HepG2 (cell line): Measurements from ENCODE around the gene KIAA1755. TPM values are rescaled to one million over a fixed set of nuclear protein-coding genes. Genes with fewer than 3 reads are reported as not detected.

Source experiments
- ATAC-seq: fragments of 200-7000 bp; cut with Tn5 transposase; 3 replicates; pipeline ENCODE4 v1.9.1; 2020; ENCODE audit warnings: mild to moderate bottlenecking, moderate library complexity
- BruUV-seq: library from RNA; stranded (reverse); fragments of 400-500 nt; replicated peaks from 2 replicates; lab custom pipeline; 2021; lab: Mats Ljungman, UMichigan
- CTCF ChIA-PET: fragments of 300-600 bp; formaldehyde crosslinking; extraction: SDS; loops from one replicate; lab custom pipeline; 2021; ENCODE audit warnings: low total read pairs, inconsistent platforms, low intra/inter-chr PET ratio; lab: Yijun Ruan, JAX
- POLR2A ChIA-PET: fragments of 350-600 bp; sonication (Branson Sonifier 250); formaldehyde crosslinking; loops from one replicate; lab custom pipeline; 2020; ENCODE audit warnings: antibody characterized with exemption, inconsistent platforms; lab: Yijun Ruan, JAX
- DNase-seq: peaks from one replicate; pipeline ENCODE4 v3.0.0-alpha.2; 2015; ENCODE audit warnings: low spot score
- FAIRE-seq: peaks from 3 replicates; lab custom pipeline; 2011; peaks lifted over from hg19 to GRCh38; lab: Jason Lieb, UNC
- H2AFZ ChIP-seq: one replicate; pipeline ENCODE4 v1.6.1; 2011; ENCODE audit warnings: low read length, inconsistent platforms
- H3K27ac ChIP-seq: fragments of 300-600 bp; 3 replicates; pipeline ENCODE4 v1.8.0; 2011; ENCODE audit warnings: mixed run types, mild to moderate bottlenecking, mixed read lengths, low read length, inconsistent platforms; ENCODE audit not compliant: insufficient read depth; ENCODE audit errors: extremely low read length
- H3K27me3 ChIP-seq, 2 experiments: fragments of 200-600 bp in 1 of 2; 2 replicates in 1 of 2; 3 replicates in 1 of 2; pipeline versions ENCODE4 v1.6.0 to v1.8.0; 2011; ENCODE audit warnings: low read length in 2 of 2, mild to moderate bottlenecking in 2 of 2, moderate library complexity in 2 of 2, inconsistent platforms in 1 of 2; ENCODE audit not compliant: insufficient read depth in 2 of 2, control insufficient read depth in 1 of 2
- H3K36me3 ChIP-seq, 2 experiments: fragments of 200-600 bp in 1 of 2; replicated peaks in 1 of 2; 2 replicates in 1 of 2; 3 replicates in 1 of 2; pipeline versions ENCODE4 v1.5.1 to v1.8.0; 2011; ENCODE audit warnings: low read length in 2 of 2, inconsistent platforms in 1 of 2; ENCODE audit not compliant: insufficient read depth in 2 of 2, control insufficient read depth in 1 of 2
- H3K4me1 ChIP-seq: 2 replicates; pipeline ENCODE4 v1.5.1; 2012; ENCODE audit warnings: low read length, inconsistent platforms; ENCODE audit not compliant: insufficient read depth
- H3K4me2 ChIP-seq: 2 replicates; pipeline ENCODE4 v1.6.0; 2011; ENCODE audit warnings: low read depth, low read length, inconsistent platforms
- H3K4me3 ChIP-seq, 3 experiments: fragments of 200-600 bp in 1 of 3; sonication (generic), shearing (Covaris generic) in 1 of 3; replicated peaks in 1 of 3; 2 replicates each; pipeline ENCODE4 v1.5.1; 2011 to 2016; ENCODE audit warnings: low read length in 3 of 3, inconsistent platforms in 2 of 3, low read depth in 2 of 3, mild to moderate bottlenecking in 2 of 3, control low read depth in 1 of 3, mixed read lengths in 1 of 3; ENCODE audit not compliant: insufficient read depth in 1 of 3
- H3K79me2 ChIP-seq: one replicate; pipeline ENCODE4 v1.6.1; 2011; ENCODE audit warnings: low read length, inconsistent platforms; ENCODE audit not compliant: insufficient read depth
- H3K9ac ChIP-seq: 2 replicates; pipeline ENCODE4 v1.6.0; 2011; ENCODE audit warnings: mild to moderate bottlenecking, low read depth, low read length, inconsistent platforms; ENCODE audit not compliant: insufficient read depth
- H3K9me3 ChIP-seq: 2 replicates; pipeline ENCODE4 v1.5.1; 2012; ENCODE audit warnings: mild to moderate bottlenecking, low read length
- H4K20me1 ChIP-seq: 2 replicates; pipeline ENCODE4 v1.6.0; 2011; ENCODE audit warnings: inconsistent platforms, mild to moderate bottlenecking, low read length, moderate library complexity; ENCODE audit not compliant: insufficient read depth
- MAFG ChIP-seq: sonication (generic); formaldehyde crosslinking; IDR thresholded peaks from 2 replicates; pipeline ENCODE4 v1.5.1; 2020; ENCODE audit warnings: mild to moderate bottlenecking, missing genetic modification reagents
- SP2 ChIP-seq: sonication (generic); formaldehyde crosslinking; IDR thresholded peaks from 2 replicates; pipeline ENCODE4 v1.5.1; 2020; ENCODE audit warnings: mild to moderate bottlenecking, missing genetic modification reagents
- XBP1 ChIP-seq: sonication (generic); formaldehyde crosslinking; IDR thresholded peaks from 2 replicates; pipeline ENCODE4 v1.5.0; 2020; ENCODE audit warnings: missing genetic modification reagents
- ZNF687 ChIP-seq: sonication (generic); formaldehyde crosslinking; IDR thresholded peaks from 2 replicates; pipeline ENCODE4 v1.5.1; 2020; ENCODE audit warnings: mild to moderate bottlenecking, missing genetic modification reagents, moderate library complexity
- WGBS: methylation state at CpG from one replicate; pipeline ENCODE4 v1.1.6; 2017; ENCODE audit warnings: low lambda C conversion rate; 5-methylcytosine and 5-hydroxymethylcytosine counted together
- in situ Hi-C: cut with HindIII; loops from 2 replicates; pipeline ENCODE4 v1.10.0; 2017; ENCODE audit warnings: low pct_unique_long_range_greater_than_20kb; ENCODE audit not compliant: extremely low pct_ligation_motif_present
- intact Hi-C: fragments of 100-400 bp; cut with micrococcal nuclease; formaldehyde crosslinking; loops from one replicate; pipeline ENCODE4 v1.10.0; 2022; ENCODE audit not compliant: unreplicated experiment
- polyA plus RNA-seq, 8 experiments: library from polyadenylated mRNA; depleted of rRNA in 3 of 8; stranded (reverse) in 7 of 8; unstranded in 1 of 8; fragments of >200 nt; fragmentation: Illumina TruSeq in 4 of 8; extraction: Trizol in 4 of 8; gene quantifications; 2 replicates each; pipeline versions ENCODE4 v1.2.1 to v1.2.3, GENCODE V29; 2011 to 2016; ENCODE audit warnings: low read depth in 4 of 8, missing spikeins in 1 of 8, mixed read lengths in 1 of 8; ENCODE audit not compliant: insufficient read depth in 1 of 8
- total RNA-seq, 5 experiments: library from RNA; depleted of rRNA; stranded (reverse); fragments of >200 nt; fragmentation: Illumina TruSeq; extraction: Trizol; gene quantifications; 2 replicates each; pipeline ENCODE4 v1.2.3, GENCODE V29; 2016; ENCODE audit warnings: low read depth in 1 of 5

KIAA1755 gene
- total and polyA plus RNA-seq, 2 of the 13 experiments (the other 11 are each of a cell fraction or from before 2014, with no cell fraction given), result 0.04 TPM; not detected in 1

GRCh38 chr20:38161412-38161774 lies 99.1 kb downstream of the KIAA1755 start:
- Histone ChIP-seq H3K79me2 (no peaks in the 10 kb centered on the region), H3K27ac (no peak overlapping the region)
- CTCF ChIA-PET, result no interaction called here

More at GRCh38 chr20:38161412-38161774, 99.1 kb downstream of the KIAA1755 start:
- Histone ChIP-seq H3K4me1 (peaks cover 55% of the 10 kb centered on the region), H3K36me3 (peaks cover 1 to 6% of the 10 kb centered on the region in 2 experiments; a peak in 3 of 5 replicates)
- POLR2A ChIA-PET, result interaction anchor here (2.0 to 3.9 kb wide), 2 partner anchors 17 to 18 kb away, joined by 8 to 37 read pairs; no protein-coding TSS in a partner anchor
- 0 out of 2 replicates have a peak, but pooled peaks have one; percentile 31 for TF ChIP-seq SP2 (CRISPR knock-in tag)
- TF ChIP-seq ZNF687, result peak; percentile 30
- TF ChIP-seq XBP1 (CRISPR knock-in tag), result no peak
- 0 out of 2 replicates have a peak, but pooled peaks have one; percentile 18 for TF ChIP-seq MAFG (CRISPR knock-in tag)
- TF ChIP-seq, all 625 proteins: peak for 3
- H3K27me3 ChIP-seq, result no peaks in the 10 kb centered on the region
- H2AFZ ChIP-seq, result no peak overlapping the region
- no peaks in the 10 kb centered on the region for H4K20me1 ChIP-seq
- 97% methylated on average over 14 of the region's 14 CpGs for WGBS
- no peak overlapping the region for H3K4me2 ChIP-seq
- BruUV-seq, result no TSS peak
- no peaks in the 10 kb centered on the region for H3K9me3 ChIP-seq
- H3K9ac ChIP-seq, result no peak overlapping the region
- no peak for ATAC-seq
- intact Hi-C loops (no loop called here), in situ Hi-C loops (no loop called here)
- FAIRE-seq, result no peak
- H3K4me3 ChIP-seq, result no peak overlapping the region
- no peak for DNase-seq

Other genes starting within 250 kb of the KIAA1755 start
- gene TTI1, start 227.3 kb downstream of the KIAA1755 start, total RNA-seq (2016; rRNA removed; fragmentation: Illumina TruSeq; extraction: Trizol), result 39.8 and 51.7 TPM in 2 replicates
- gene TTI1, start 227.3 kb downstream of the KIAA1755 start, polyA plus RNA-seq (2011; rRNA removed), result 21.5 and 22.9 TPM in 2 replicates
- 41.5 and 45.6 TPM in 2 replicates for gene RPRD1B, start 227.0 kb downstream of the KIAA1755 start, total RNA-seq (2016; rRNA removed; fragmentation: Illumina TruSeq; extraction: Trizol)
- gene RPRD1B, start 227.0 kb downstream of the KIAA1755 start, polyA plus RNA-seq (2011; rRNA removed), result 29.7 and 31.1 TPM in 2 replicates
- gene TGM2, start 95.5 kb downstream of the KIAA1755 start, total RNA-seq (2016; rRNA removed; fragmentation: Illumina TruSeq; extraction: Trizol), result 4.2 and 4.5 TPM in 2 replicates
- 46.4 and 52.3 TPM in 2 replicates for gene TGM2, start 95.5 kb downstream of the KIAA1755 start, polyA plus RNA-seq (2011; rRNA removed)
- not detected in 2 replicates for gene BPI, start 43.4 kb upstream of the KIAA1755 start, total RNA-seq (2016; rRNA removed; fragmentation: Illumina TruSeq; extraction: Trizol)
- not detected in 2 replicates for gene BPI, start 43.4 kb upstream of the KIAA1755 start, polyA plus RNA-seq (2011; rRNA removed)
- 0.20 TPM in 1 of 2 replicates, not detected in the other for gene LBP, start 85.7 kb upstream of the KIAA1755 start, total RNA-seq (2016; rRNA removed; fragmentation: Illumina TruSeq; extraction: Trizol)
- gene LBP, start 85.7 kb upstream of the KIAA1755 start, polyA plus RNA-seq (2011; rRNA removed), result 0.07 and 0.26 TPM in 2 replicates
- gene SNHG17, start 174.6 kb upstream of the KIAA1755 start, total RNA-seq (2016; rRNA removed; fragmentation: Illumina TruSeq; extraction: Trizol), result 15.6 and 26.2 TPM in 2 replicates
- gene SNHG17, start 174.6 kb upstream of the KIAA1755 start, polyA plus RNA-seq (2011; rRNA removed), result 41.2 and 44.8 TPM in 2 replicates
- 30.6 and 36.5 TPM in 2 replicates for gene RALGAPB, start 212.1 kb upstream of the KIAA1755 start, total RNA-seq (2016; rRNA removed; fragmentation: Illumina TruSeq; extraction: Trizol)
- 16.2 and 17.6 TPM in 2 replicates for gene RALGAPB, start 212.1 kb upstream of the KIAA1755 start, polyA plus RNA-seq (2011; rRNA removed)